A673 (cell line): ENCODE measurements around the gene GMIP. TPM values are rescaled to one million over a fixed set of nuclear protein-coding genes. Genes with fewer than 3 reads are reported as not detected.

Experiments used
- BruUV-seq: library from RNA; stranded (reverse); fragments of 400-500 nt; replicated peaks from 2 replicates; lab custom pipeline; 2021; lab: Mats Ljungman, UMichigan
- CTCF ChIA-PET: fragments of 300-600 bp; sonication (Branson Sonifier 250); formaldehyde crosslinking; loops from one replicate; lab custom pipeline; 2022; ENCODE audit warnings: antibody characterized with exemption; lab: Charles Lee
- POLR2A ChIA-PET: fragments of 300-600 bp; sonication (Branson Sonifier 250); formaldehyde crosslinking; loops from one replicate; lab custom pipeline; 2022; ENCODE audit warnings: antibody characterized with exemption; ENCODE audit not compliant: low non-redundant PET; lab: Charles Lee
- DNase-seq: peaks from one replicate; pipeline ENCODE4 v3.0.0-alpha.2; 2015; ENCODE audit warnings: low spot score
- H3K27ac ChIP-seq: fragments of 200-600 bp; sonication (generic); 2 replicates; pipeline ENCODE4 v1.5.1; 2016; ENCODE audit warnings: mixed run types, low read depth, mild to moderate bottlenecking, mixed read lengths, antibody characterized with exemption, low read length; ENCODE audit not compliant: poor library complexity, severe bottlenecking
- H3K27me3 ChIP-seq: fragments of 200-600 bp; sonication (generic); replicated peaks from 2 replicates; pipeline ENCODE4 v1.6.1; 2017; ENCODE audit warnings: mixed run types, low read depth, mild to moderate bottlenecking, mixed read lengths, antibody characterized with exemption, low read length; ENCODE audit not compliant: insufficient read depth, poor library complexity
- H3K36me3 ChIP-seq: fragments of 200-600 bp; sonication (generic); 2 replicates; pipeline ENCODE4 v1.6.1; 2016; ENCODE audit warnings: mixed run types, mild to moderate bottlenecking, mixed read lengths, antibody characterized with exemption, low read length; ENCODE audit not compliant: insufficient read depth, poor library complexity, severe bottlenecking
- H3K4me1 ChIP-seq: fragments of 200-600 bp; sonication (generic); 2 replicates; pipeline ENCODE4 v1.6.1; 2017; ENCODE audit warnings: mixed run types, mild to moderate bottlenecking, mixed read lengths, antibody characterized with exemption, low read length; ENCODE audit not compliant: insufficient read depth, poor library complexity, severe bottlenecking
- H3K4me3 ChIP-seq: fragments of 200-600 bp; sonication (generic); 2 replicates; pipeline ENCODE4 v1.5.1; 2016; ENCODE audit warnings: low read depth, mixed run types, mild to moderate bottlenecking, mixed read lengths, low read length; ENCODE audit not compliant: poor library complexity, severe bottlenecking
- H3K9me3 ChIP-seq: fragments of 200-600 bp; sonication (generic); 2 replicates; pipeline ENCODE4 v1.6.1; 2016; ENCODE audit warnings: mixed run types, low read depth, mild to moderate bottlenecking, mixed read lengths, antibody characterized with exemption, low read length; ENCODE audit not compliant: poor library complexity, severe bottlenecking
- EZH2 ChIP-seq: fragments of 200-600 bp; sonication (generic); IDR thresholded peaks from 2 replicates; pipeline ENCODE4 v1.6.1; 2017; ENCODE audit warnings: borderline replicate concordance, low read depth, mild to moderate bottlenecking, mixed read lengths, antibody characterized with exemption, low read length; ENCODE audit not compliant: poor library complexity, severe bottlenecking
- intact Hi-C: fragments of 100-400 bp; cut with micrococcal nuclease; formaldehyde crosslinking; loops from one replicate; pipeline ENCODE4 v1.10.0; 2022; ENCODE audit not compliant: unreplicated experiment
- total RNA-seq: library from RNA; stranded (reverse); gene quantifications from 2 replicates; pipeline ENCODE4 v1.2.3, GENCODE V29; 2021
- TF ChIP-seq, protein P1 (sequence below): fragments of 300-800, 200-600 bp; sonication (generic); conservative IDR thresholded peaks from 2 replicates; pipeline ENCODE4 v1.5.1; 2017; ENCODE audit warnings: low read depth, mild to moderate bottlenecking, antibody characterized with exemption, low read length, moderate library complexity, mixed read lengths

GMIP gene
- total RNA-seq, 1 experiment from 2014 or later = 9.0 TPM

DNA sequence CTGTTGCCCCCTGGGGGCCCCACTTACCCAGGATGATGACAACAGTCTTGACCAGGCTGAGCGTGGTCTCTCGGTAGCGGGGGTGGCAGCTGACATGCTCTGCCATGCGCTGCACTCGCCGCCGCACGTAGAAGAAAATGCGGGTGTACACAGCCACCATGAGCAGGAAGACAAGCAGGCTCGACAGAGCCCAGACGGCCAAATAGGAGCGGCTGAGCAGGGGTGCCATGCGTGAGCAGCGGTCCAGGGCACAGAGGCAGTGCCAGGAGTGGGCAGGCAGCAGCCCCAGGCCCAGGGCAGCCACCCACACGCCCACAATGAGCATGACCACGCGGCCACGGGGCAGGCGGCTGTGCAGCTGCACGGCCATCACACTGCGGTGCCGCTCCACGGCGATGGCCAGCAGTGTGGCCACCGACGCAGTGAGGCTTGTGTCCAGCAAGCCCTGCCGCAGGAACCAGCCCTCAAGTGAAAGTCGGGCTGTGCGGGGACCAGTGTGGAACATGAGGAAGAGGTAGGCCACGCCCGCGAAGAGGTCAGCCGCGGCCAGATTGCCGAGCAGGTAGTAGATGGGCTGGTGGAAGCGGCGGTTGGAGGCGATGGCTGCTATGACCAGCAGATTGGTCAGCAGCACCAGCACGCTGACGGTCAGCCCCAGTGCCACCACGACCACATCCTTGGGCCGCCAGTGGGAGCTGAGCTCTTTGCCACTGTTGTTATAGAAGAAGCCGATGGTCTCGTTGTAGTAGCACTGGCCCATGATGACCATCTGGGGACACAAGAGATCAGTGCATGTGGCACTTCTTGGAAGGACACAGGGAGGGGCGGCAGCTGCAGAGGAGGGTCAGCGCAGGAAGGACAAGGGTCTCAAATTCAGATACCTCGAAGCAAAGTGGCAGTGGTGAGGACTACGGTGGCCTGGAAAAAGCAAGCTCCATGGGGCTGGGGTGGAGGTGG lies 16.7 kb downstream of the GMIP start:
- no peaks in the 10 kb centered on the region for H3K27me3 ChIP-seq
- no peaks in the 10 kb centered on the region for H3K9me3 ChIP-seq
- DNase-seq = no peak
- intact Hi-C loops = no loop called here
- TF ChIP-seq, protein P1, sequence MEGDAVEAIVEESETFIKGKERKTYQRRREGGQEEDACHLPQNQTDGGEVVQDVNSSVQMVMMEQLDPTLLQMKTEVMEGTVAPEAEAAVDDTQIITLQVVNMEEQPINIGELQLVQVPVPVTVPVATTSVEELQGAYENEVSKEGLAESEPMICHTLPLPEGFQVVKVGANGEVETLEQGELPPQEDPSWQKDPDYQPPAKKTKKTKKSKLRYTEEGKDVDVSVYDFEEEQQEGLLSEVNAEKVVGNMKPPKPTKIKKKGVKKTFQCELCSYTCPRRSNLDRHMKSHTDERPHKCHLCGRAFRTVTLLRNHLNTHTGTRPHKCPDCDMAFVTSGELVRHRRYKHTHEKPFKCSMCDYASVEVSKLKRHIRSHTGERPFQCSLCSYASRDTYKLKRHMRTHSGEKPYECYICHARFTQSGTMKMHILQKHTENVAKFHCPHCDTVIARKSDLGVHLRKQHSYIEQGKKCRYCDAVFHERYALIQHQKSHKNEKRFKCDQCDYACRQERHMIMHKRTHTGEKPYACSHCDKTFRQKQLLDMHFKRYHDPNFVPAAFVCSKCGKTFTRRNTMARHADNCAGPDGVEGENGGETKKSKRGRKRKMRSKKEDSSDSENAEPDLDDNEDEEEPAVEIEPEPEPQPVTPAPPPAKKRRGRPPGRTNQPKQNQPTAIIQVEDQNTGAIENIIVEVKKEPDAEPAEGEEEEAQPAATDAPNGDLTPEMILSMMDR = no peak
- no peak for TF ChIP-seq EZH2
- no TSS peak for BruUV-seq
- peak overlapping the region; percentile 80 for H3K4me3 ChIP-seq
- ChIA-PET POLR2A (no interaction called here), CTCF (interaction anchor here (0.5 kb wide), 1 partner anchor 14 kb away, joined by 8 read pairs; no protein-coding TSS in a partner anchor)
- H3K27ac ChIP-seq = peak overlapping the region; percentile 65
- peaks cover 17% of the 10 kb centered on the region for H3K4me1 ChIP-seq
- no peaks in the 10 kb centered on the region for H3K36me3 ChIP-seq

DNA sequence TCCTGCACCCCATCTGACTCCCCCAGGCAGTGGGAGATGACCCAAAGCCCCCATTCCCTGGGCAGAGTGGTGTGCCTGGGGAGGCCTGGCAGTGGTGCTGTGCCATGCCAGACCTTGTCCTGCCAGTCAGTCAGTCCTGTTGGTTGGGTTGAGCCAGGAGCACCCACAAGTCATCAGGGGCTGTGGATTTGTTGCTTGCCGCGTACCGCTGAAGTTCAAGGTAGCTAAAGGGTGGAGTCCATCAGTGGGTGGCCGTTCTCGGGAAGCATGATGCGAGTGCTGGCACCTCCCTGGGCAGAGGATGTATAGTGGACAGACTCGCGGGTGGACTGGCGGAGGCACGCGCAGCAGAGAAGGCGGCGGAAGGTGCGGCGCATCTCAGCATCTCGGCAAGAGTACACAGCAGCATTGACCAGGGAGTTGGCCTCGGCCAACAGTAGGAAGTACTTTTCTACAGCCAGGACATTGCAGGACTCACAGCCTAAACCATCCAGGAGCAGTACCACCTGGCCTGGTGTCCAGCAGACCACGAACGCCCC lies 19.4 kb downstream of the GMIP start:
- TF ChIP-seq EZH2 = no peak
- TF ChIP-seq, protein P1 = no peak
- H3K27me3 ChIP-seq = no peaks in the 10 kb centered on the region
- no peak overlapping the region for H3K4me3 ChIP-seq
- H3K4me1 ChIP-seq = peaks cover 21% of the 10 kb centered on the region
- ChIA-PET CTCF (no interaction called here), POLR2A (no interaction called here)
- intact Hi-C loops = no loop called here
- no peaks in the 10 kb centered on the region for H3K9me3 ChIP-seq
- no peak for DNase-seq
- H3K36me3 ChIP-seq = no peaks in the 10 kb centered on the region
- BruUV-seq = no TSS peak
- no peak overlapping the region for H3K27ac ChIP-seq

DNA sequence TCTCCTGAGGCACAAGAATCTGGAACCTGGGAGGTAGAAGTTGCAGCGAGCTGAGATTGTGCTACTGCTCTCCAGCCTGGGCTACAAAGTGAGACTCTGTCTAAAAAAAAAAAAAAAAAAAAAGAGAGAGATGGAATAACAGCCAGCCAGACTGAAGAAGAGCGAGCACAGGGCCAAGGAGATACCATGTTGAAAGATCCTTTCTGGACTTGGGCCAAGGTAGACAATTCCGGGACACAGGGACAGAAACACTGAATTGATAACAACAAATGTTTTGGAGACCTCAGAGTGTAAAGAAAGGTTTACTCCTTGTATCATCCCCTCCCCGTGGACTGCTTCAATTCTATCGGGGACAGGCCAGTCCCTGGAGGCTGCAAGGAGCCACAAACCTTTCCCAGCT lies 20.1 kb downstream of the GMIP start:
- H3K36me3 ChIP-seq = no peaks in the 10 kb centered on the region
- intact Hi-C loops = no loop called here
- no TSS peak for BruUV-seq
- H3K27me3 ChIP-seq = no peaks in the 10 kb centered on the region
- ChIA-PET CTCF (no interaction called here), POLR2A (no interaction called here)
- no peak overlapping the region for H3K27ac ChIP-seq
- no peak for TF ChIP-seq EZH2
- TF ChIP-seq, protein P1 = no peak
- H3K4me3 ChIP-seq = no peak overlapping the region
- no peak for DNase-seq
- H3K4me1 ChIP-seq = peaks cover 18% of the 10 kb centered on the region
- no peaks in the 10 kb centered on the region for H3K9me3 ChIP-seq
